Adrenal gland (tissue), 12 donors: ENCODE results near the gene FAM186B. TPM values are rescaled to one million over a fixed set of nuclear protein-coding genes. Genes with fewer than 3 reads are reported as not detected.

Experiments
- DNase-seq, 7 donors: peaks; one replicate each; pipeline ENCODE4 v3.0.0-alpha.2; 2019 to 2020
- H3K27ac ChIP-seq, 5 donors: fragments of 200-600 bp; sonication (generic) in 4 of 5; 1 replicate in 3 of 5; 2 replicates in 2 of 5; pipeline versions ENCODE4 v1.5.1 to v1.8.0; 2016 to 2020; ENCODE audit warnings: mild to moderate bottlenecking in 1 of 5
- H3K27me3 ChIP-seq: fragments of 200-600 bp; 2 replicates; pipeline ENCODE4 v1.8.0; 2021
- H3K36me3 ChIP-seq, 2 donors: fragments of 200-600 bp; replicated peaks in 1 of 2; 1 replicate in 1 of 2; 2 replicates in 1 of 2; pipeline versions ENCODE4 v1.5.1 to v1.8.0; 2018 to 2022
- H3K4me1 ChIP-seq, 2 donors: fragments of 200-600 bp; replicated peaks in 1 of 2; 1 replicate in 1 of 2; 2 replicates in 1 of 2; pipeline versions ENCODE4 v1.5.1 to v1.8.0; 2018 to 2021
- H3K4me3 ChIP-seq, 4 donors: fragments of 200-600 bp; sonication (generic) in 3 of 4; one replicate each; pipeline ENCODE4 v1.5.1; 2016 to 2018
- H3K9me3 ChIP-seq, 3 donors: fragments of 200-600 bp; sonication (generic) in 1 of 3; replicated peaks in 1 of 3; 1 replicate in 2 of 3; 2 replicates in 1 of 3; pipeline versions ENCODE4 v1.5.1 to v1.8.0; 2016 to 2021
- CTCF ChIP-seq, 6 experiments: fragments of 450-650 bp in 4 of 6; fragments of 200-600 bp in 2 of 6; sonication (generic) in 1 of 6; IDR thresholded peaks; 1 replicate in 5 of 6; 2 replicates in 1 of 6; pipeline versions ENCODE4 v1.5.1 to v1.8.0; 2016 to 2021; ENCODE audit warnings: antibody characterized with exemption in 6 of 6, mild to moderate bottlenecking in 2 of 6, moderate library complexity in 1 of 6
- POLR2A ChIP-seq, 2 donors: fragments of 450-650 bp; IDR thresholded peaks; one replicate each; pipeline ENCODE4 v1.6.1; 2017; ENCODE audit warnings: antibody characterized with exemption in 2 of 2, mild to moderate bottlenecking in 2 of 2, moderate library complexity in 1 of 2
- WGBS, 4 donors: extraction: QIAGEN DNeasy Blood & Tissue Kit in 2 of 4; methylation state at CpG; one replicate each; pipeline versions ENCODE4 v1.1.5 to v1.1.7; 2013 to 2017; 5-methylcytosine and 5-hydroxymethylcytosine counted together
- intact Hi-C, 2 donors: fragments of 100-400 bp; cut with DNase I; formaldehyde crosslinking; loops; one replicate each; pipeline versions ENCODE4 v1.14.1 to v1.15.0; 2022 to 2023
- polyA plus RNA-seq, 3 donors: library from polyadenylated mRNA; stranded (reverse); fragments of 200-250 nt in 2 of 3; fragments of 350-450 nt in 1 of 3; fragmentation: Illumina TruSeq in 1 of 3; extraction: RNeasy Lipid Tissue Mini Kit (QIAGEN cat#74804) in 1 of 3; gene quantifications; one replicate each; pipeline ENCODE4 v1.2.3, GENCODE V29; 2013 to 2014
- total RNA-seq, 9 donors: library from RNA; depleted of rRNA in 4 of 9; stranded (reverse); fragments of >200 nt in 4 of 9; fragments of 120-200 nt in 1 of 9; fragmentation: NEBNext Ultra II Directional in 1 of 9; extraction: Animal tissue kit (Norgen Biotek cat#: 25700) in 1 of 9; gene quantifications; one replicate each; pipeline versions ENCODE4 v1.1.0 to v1.2.4, GENCODE V29; 2013 to 2023
- donor health status: healthy with polysubstance abuse.
- donor health status: Bipolar disorder and iron deficiency.
- donor health status: DM: yes; HTN: yes; CAD: no.
- donor health status: DM: no; HTN: no; CAD: no.
- donor health status: DM: no; HTN: no; CAD: no.
- donor health status: DM: yes; HTN: yes; CAD: no.

The FAM186B gene
- total and polyA plus RNA-seq, 12 donors, result 0.29 to 2.3 (median 1.0) TPM; not detected in 1

- no peaks in the 10 kb centered on the region for H3K9me3 ChIP-seq
- 90 to 100% (median 99%) methylated on average over 2 of the region's 2 CpGs for WGBS, 4 donors
- TF ChIP-seq POLR2A (IDR thresholded peaks at IDR 0.05) (no peak), CTCF (IDR thresholded peaks at IDR 0.05) (no peak)
- intact Hi-C loops, result no loop called here
- H3K36me3 ChIP-seq, result no peaks in the 10 kb centered on the region
- DNase-seq, result peak in 1 of 7 donors; percentile 34
- H3K4me3 ChIP-seq, result no peak overlapping the region
- no peaks in the 10 kb centered on the region for H3K27me3 ChIP-seq
- H3K27ac ChIP-seq, result no peak overlapping the region
- peaks cover 5 to 10% of the 10 kb centered on the region in 2 donors for H3K4me1 ChIP-seq
Observed at GRCh38 chr12:49609059-49609874, 3.8 kb upstream of the FAM186B start.

DNA sequence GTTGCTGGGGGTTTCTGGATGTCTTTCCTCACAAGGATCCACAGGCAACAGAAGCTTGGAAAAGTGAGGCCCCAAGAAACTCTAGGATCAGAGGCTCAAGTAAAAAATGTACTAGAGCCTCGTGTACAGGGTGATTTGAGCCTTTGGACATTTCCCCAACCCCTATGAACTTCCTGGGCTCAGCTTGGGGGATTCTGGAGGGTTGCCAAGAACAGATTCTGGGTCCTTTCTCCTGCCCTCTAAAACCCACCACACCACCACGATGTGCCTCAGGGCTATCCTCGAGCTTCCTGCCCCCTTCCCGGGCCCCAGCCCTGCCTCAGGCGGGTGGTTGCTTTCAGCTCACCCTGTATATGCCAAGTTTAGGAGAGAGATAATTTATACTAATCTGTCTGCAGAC lies 583 bp downstream of the FAM186B start:
- H3K4me3 ChIP-seq, result no peak overlapping the region
- no peaks in the 10 kb centered on the region for H3K9me3 ChIP-seq
- H3K27me3 ChIP-seq, result no peaks in the 10 kb centered on the region
- DNase-seq, result no peak
- 52 to 77% (median 61%) methylated on average over 5 of the region's 5 CpGs for WGBS, 4 donors
- H3K36me3 ChIP-seq, result no peaks in the 10 kb centered on the region
- no peak for TF ChIP-seq CTCF (IDR thresholded peaks at IDR 0.05)
- TF ChIP-seq POLR2A (IDR thresholded peaks at IDR 0.05), result no peak
- intact Hi-C loops, result no loop called here
- H3K27ac ChIP-seq, result no peak overlapping the region
- H3K4me1 ChIP-seq, result peaks cover 5 to 10% of the 10 kb centered on the region in 2 donors

DNA sequence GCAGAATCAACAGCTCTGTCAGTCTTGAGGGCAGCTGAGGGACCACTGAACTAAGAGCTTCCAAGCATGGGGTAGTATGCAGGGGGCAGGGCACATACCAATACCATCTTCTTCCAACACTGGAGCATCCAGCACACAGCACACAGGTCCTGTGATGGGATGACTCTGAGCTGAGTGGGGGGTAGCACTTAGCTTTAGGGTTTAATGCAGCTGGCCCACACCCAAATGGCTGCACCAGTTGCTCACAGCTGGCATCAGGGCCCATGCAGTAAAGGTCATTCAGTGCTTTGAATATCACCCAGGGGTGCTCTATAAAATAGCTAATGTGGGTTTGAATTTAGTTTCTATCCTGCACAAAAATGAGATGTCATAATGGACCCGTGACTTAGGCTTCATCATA lies 1.7 kb downstream of the FAM186B start:
- TF ChIP-seq POLR2A (IDR thresholded peaks at IDR 0.05) (no peak), CTCF (IDR thresholded peaks at IDR 0.05) (no peak)
- intact Hi-C loops, result no loop called here
- Histone ChIP-seq H3K9me3 (no peaks in the 10 kb centered on the region), H3K4me3 (no peak overlapping the region), H3K4me1 (peaks cover 5 to 10% of the 10 kb centered on the region in 2 donors), H3K27ac (no peak overlapping the region), H3K36me3 (no peaks in the 10 kb centered on the region), H3K27me3 (no peaks in the 10 kb centered on the region)
- 74 to 100% (median 82%) methylated on average over 1 of the region's 1 CpG for WGBS, 4 donors
- no peak for DNase-seq

GRCh38 chr12:49599961-49600360 lies 5.5 kb downstream of the FAM186B start:
- H3K36me3 ChIP-seq, result no peaks in the 10 kb centered on the region
- intact Hi-C loops, result no loop called here
- H3K27ac ChIP-seq, result no peak overlapping the region
- no peaks in the 10 kb centered on the region for H3K9me3 ChIP-seq
- no peaks in the 10 kb centered on the region for H3K27me3 ChIP-seq
- 94 to 99% (median 97%) methylated on average over 8 of the region's 8 CpGs for WGBS, 4 donors
- TF ChIP-seq CTCF (IDR thresholded peaks at IDR 0.05) (no peak), POLR2A (IDR thresholded peaks at IDR 0.05) (no peak)
- DNase-seq, result no peak
- H3K4me1 ChIP-seq, result no peaks in the 10 kb centered on the region
- H3K4me3 ChIP-seq, result no peak overlapping the region
